Activated CD4-positive, CD25-positive, alpha-beta regulatory T cell treated with anti-CD3 and anti-CD28 coated beads, Interleukin-2, amount 50 U/mL, for 72 hours (primary cell): ENCODE data around the gene FTHL17.

Experiments
- DNase-seq: peaks from one replicate; pipeline ENCODE4 v3.0.0; 2021

FTHL17 gene

GRCh38 chrX:31071725-31072124 is at the start of gene FTHL17:
Gene FTHL17, minus strand, starts transcription at chrX:31072041. Its CDS starts 88 bp downstream, at chrX:31071953.
- DNase-seq, result no peak

- DNase-seq, result no peak
These were observed 45.4 kb upstream of the FTHL17 start for GRCh38 chrX:31117266-31117665.

GRCh38 chrX:31115398-31115797 is 43.6 kb upstream of the FTHL17 start:
- DNase-seq, result no peak

GRCh38 chrX:31114858-31115257 is 43.0 kb upstream of the FTHL17 start:
- no peak for DNase-seq

- no peak for DNase-seq
These were observed 40.6 kb upstream of the FTHL17 start for GRCh38 chrX:31112226-31112999.

GRCh38 chrX:31110657-31111056 is 38.8 kb upstream of the FTHL17 start:
- DNase-seq, result no peak

- DNase-seq, result no peak
These were observed 27.8 kb upstream of the FTHL17 start for GRCh38 chrX:31099536-31100090.

- no peak for DNase-seq
These were observed 26.2 kb upstream of the FTHL17 start for GRCh38 chrX:31098079-31098478.

- no peak for DNase-seq
These were observed 21.8 kb upstream of the FTHL17 start for GRCh38 chrX:31093639-31093975.

GRCh38 chrX:31092970-31093638 is 21.3 kb upstream of the FTHL17 start:
- DNase-seq, result no peak

GRCh38 chrX:31092476-31092875 is 20.6 kb upstream of the FTHL17 start:
- no peak for DNase-seq

- no peak for DNase-seq
These were observed 20.0 kb upstream of the FTHL17 start for GRCh38 chrX:31091819-31092218.

GRCh38 chrX:31074522-31074921 is 2.7 kb upstream of the FTHL17 start:
- no peak for DNase-seq

- DNase-seq, result no peak
These were observed 579 bp downstream of the FTHL17 start for GRCh38 chrX:31071262-31071661.

- no peak for DNase-seq
These were observed 1.8 kb downstream of the FTHL17 start for GRCh38 chrX:31070057-31070468.

GRCh38 chrX:31063114-31063513 is 8.7 kb downstream of the FTHL17 start:
- DNase-seq, result no peak

- no peak for DNase-seq
These were observed 10.8 kb downstream of the FTHL17 start for GRCh38 chrX:31061091-31061490.

GRCh38 chrX:31060016-31060415 is 11.8 kb downstream of the FTHL17 start:
- DNase-seq, result no peak

GRCh38 chrX:31058284-31058683 is 13.6 kb downstream of the FTHL17 start:
- DNase-seq, result no peak

GRCh38 chrX:31057691-31058090 is 14.2 kb downstream of the FTHL17 start:
- no peak for DNase-seq

GRCh38 chrX:31057291-31057690 is 14.6 kb downstream of the FTHL17 start:
- DNase-seq, result no peak

GRCh38 chrX:31053621-31054020 is 18.2 kb downstream of the FTHL17 start:
- no peak for DNase-seq

- DNase-seq, result no peak
These were observed 32.5 kb downstream of the FTHL17 start for GRCh38 chrX:31039327-31039711.

- no peak for DNase-seq
These were observed 33.1 kb downstream of the FTHL17 start for GRCh38 chrX:31038575-31039326.
